ENCODE results near the gene BCKDHB.

Gene BCKDHB

DNA sequence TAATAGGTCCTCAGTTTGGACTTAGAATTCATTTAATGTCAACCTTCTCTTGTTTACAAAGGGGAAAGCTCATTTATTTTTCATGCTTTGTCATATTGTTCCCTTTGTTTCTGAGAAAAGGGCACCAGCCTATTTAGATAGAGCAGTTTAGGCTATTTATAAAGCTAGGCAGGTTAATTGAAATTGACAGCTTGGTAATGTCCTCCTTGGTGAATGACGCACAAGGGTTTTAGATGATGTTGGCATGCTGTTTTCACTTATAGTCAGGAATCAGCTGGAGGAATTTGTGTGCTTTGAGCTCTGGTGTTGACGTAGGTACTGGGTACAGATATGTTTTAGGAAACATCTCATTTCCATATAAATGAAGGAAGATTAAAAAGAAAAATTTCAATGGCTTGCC, 45.2 kb downstream of the BCKDHB start:
- no peak for DNase-seq (ENCODE audit: low spot score)

DNA sequence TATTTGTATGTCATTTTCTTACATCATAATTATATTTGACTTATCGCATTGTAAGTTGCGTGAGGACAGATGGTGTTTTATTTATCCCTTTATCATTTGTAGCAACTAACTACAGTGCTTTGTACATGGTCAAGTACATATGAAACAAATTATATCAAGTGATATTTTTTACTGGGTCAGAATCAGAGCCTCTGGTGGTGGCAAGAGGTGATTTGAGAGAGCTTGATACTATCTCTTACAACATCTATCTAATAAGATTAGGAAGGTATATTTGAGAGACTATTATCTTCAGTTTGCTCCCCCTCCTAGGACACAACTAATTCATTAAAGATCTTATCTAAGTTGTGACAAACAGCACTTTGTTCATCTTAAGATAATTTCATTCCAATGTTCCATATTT, 47.7 kb downstream of the BCKDHB start:
- no peak for DNase-seq (ENCODE audit: low spot score)

DNA sequence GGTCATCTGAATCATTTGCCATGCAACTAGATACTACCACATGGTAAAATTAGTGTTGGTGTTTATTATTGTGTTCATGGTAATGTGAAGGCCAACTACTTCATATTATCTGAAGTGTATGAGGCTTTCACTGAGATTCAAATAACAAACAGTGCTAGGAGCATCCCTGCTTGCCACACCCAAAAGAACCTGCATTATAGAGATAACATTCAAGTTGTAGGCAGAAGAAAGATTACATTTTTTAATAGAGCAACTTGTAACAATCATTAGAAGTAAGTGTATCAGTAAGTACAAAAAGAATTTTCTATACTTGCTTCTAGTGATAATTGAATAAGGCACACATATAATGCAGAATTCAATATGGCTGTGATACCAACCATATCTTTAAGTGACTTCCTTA, 49.8 kb downstream of the BCKDHB start:
- DNase-seq (ENCODE audit: low spot score) = no peak

DNA sequence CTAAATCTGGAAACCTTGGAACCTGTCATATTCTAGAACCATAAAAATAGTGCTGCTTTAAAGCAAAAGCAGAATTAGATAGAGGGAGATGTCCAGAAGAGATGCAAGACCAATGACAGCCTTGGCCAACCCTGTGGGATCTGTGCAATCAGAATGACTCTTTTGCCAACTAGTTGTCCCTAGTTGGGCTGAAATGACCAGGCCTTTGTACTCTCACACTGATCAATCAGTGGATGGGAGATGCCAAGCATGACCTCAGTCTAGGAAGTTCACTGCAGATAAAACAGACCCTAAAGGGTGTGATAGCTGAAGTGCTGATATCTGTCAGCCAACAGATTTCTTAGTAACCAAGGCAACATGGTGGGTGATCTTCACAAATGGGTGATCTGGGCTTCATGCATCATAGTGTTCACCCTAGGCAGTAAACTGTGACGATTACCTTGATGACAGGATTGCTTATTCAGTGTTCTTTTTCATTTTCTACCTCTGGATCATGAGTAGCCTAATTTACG, 52.1 kb downstream of the BCKDHB start:
- DNase-seq (ENCODE audit: low spot score) = no peak

DNA sequence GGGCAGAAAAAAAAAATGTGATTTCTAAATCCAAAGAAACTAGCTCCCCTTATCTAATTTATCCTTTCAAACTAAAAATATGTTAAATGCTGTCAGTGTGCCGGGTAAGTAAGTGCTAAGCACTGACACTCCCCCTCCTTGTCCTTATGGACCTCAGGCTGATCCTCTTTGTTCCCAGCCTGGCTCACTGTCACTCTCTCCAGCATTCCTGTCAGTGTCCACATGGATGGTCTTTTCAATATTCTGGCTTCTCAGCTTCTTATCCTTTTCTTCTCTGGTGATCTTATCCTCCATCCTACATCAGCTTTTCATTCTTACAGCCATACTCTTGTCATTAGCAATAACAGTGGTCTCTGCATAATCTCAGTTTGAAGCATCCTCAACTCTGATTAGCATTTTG, 55.0 kb downstream of the BCKDHB start:
- peak; percentile 48 for DNase-seq (ENCODE audit: low spot score)

DNA sequence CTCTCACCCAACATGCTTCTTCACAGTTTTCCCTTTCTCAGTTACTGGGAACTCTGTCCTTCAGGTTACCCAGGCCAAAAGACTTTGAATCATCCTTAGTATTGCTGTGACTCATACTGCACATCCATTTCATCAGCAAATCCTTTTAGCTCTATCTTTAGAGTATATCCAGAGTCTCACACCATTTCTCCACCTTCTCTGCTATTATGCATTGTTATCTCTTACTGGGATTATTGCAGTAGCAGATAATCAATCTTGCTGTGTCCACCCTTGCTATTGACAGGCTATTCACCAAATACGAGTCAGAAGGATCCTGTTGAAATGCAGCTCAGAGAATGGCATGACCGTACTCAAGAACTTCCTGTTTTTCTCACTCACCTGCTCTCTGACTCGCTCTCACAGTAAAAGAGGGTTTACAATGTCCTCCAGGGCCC, 57.3 kb downstream of the BCKDHB start:
- DNase-seq (ENCODE audit: low spot score) = no peak

DNA sequence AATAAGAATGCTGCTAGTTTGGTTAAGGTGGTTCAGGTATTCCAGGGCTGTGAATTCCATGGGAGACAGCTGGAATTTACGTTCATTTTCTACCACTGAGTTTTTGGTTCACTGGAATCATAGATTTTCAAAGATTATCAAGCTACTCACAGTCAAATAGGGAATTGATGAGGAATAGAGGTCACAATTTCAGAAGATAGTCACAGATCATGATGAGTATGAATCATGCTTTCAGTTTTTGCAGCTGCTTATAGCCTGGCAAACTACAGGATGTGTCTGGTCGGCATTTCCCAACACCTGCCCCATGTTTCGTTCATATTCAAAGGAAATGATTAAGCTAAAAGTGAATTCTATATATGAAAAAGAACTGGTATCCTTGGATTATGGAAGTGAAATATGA, 58.7 kb downstream of the BCKDHB start:
- no peak for DNase-seq (ENCODE audit: low spot score)

DNA sequence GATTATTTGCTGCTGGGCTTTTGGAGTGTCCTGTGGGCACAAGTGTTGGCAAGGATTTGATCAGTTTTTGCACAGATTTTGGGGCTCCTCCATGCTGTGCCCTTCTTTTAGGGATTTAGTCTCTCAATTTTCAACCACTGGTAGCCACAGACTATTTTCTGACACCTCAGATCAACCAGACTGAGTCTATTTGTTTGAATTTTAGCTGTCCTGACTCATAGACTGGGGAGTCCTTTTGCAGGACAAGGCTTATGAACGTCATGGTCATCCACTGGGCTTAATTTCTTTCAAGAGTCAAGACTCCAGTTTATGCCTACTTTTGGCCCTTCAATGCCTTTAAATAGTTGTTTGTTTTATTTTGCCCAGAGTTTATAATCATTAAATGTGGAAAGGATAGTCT, 59.3 kb downstream of the BCKDHB start:
- DNase-seq (ENCODE audit: low spot score) = no peak

DNA sequence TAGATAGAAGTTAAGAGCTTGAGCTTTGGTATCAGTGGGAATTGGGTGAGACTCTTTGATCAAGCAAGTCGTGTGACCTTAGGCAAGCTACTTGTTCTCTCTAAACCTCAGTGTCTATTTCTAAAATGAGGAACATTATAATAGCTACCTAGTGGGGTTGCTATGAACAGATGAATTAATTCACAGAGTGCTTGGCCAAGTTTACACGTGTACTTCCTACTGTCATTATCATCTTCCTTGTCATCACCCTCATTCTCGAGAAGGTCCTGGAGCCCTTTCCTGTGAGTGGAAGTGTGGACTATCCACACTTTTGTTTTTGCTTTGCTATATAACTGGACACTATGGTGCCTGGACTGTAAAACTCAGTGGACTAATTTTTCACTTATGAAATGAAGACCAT, 64.0 kb downstream of the BCKDHB start:
- DNase-seq (ENCODE audit: low spot score) = no peak

DNA sequence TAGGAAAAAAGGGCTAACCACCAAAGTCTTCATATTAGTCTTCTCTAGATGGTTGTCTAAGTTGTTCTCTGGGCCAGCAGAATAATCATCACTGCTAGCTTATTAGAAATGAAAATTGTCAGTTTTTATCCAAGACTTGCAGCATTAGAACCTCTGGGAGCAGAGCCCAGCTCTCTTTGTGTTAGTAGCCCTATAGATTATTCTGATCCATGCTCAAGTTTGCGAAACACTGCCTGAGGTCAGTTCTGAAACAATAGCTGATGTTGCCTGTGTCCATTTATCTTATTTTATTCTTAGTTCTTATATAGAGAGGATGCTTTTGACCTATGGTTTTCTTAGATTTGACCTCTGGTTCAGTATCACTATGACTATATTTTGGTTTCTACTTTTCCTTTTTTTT, 66.9 kb downstream of the BCKDHB start:
- no peak for DNase-seq (ENCODE audit: low spot score)

DNA sequence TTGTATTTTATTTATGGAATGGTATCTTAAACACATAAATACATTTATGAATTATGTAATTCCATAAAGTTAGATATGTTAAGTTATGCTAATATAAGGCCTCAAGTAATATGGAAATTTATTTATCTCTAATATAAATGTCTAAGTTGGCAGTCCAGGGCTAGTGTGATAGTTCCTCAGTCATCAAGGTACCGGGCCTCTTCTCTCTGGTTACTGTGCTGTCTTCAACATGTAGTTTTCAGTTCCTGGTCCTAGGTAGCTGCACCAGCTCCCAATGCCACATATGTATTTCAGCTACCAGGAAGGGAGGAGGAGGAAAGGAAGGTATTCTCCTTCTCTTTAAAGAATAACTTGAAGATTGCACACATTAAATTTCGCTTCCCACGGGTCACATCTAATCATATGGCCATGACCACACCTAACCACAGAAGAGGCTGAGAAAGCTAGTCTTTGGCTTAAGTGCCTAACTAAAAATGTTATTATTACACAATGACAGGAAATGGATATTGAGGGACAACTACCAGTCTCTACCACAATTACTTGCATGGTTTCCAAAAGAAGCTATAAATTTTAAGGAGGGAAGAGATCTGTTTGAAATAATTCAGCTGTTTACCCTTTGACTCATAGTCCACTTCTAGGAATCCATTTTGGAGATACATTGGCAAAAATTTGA, 68.6 kb downstream of the BCKDHB start:
- no peak for DNase-seq (ENCODE audit: low spot score)

DNA sequence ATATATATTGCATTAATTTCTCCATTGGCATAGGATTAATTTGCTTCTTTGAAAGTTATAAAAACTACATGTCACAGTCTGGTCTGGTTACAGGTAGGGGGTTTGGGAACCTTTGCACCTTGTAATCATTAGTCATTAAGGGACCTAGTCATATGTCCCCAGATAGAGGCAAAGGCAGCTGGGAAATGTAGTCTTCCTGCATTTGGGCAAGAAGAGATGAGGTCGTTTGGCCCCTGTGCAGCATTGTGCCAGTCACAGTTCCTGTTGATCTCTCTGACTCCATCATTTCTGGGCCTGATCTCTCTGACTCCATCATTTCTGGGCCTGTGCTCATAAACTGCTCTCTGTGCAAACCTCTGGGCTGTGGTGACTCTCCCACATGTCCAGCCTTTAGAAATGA, 73.2 kb downstream of the BCKDHB start:
- DNase-seq (ENCODE audit: low spot score) = no peak

DNA sequence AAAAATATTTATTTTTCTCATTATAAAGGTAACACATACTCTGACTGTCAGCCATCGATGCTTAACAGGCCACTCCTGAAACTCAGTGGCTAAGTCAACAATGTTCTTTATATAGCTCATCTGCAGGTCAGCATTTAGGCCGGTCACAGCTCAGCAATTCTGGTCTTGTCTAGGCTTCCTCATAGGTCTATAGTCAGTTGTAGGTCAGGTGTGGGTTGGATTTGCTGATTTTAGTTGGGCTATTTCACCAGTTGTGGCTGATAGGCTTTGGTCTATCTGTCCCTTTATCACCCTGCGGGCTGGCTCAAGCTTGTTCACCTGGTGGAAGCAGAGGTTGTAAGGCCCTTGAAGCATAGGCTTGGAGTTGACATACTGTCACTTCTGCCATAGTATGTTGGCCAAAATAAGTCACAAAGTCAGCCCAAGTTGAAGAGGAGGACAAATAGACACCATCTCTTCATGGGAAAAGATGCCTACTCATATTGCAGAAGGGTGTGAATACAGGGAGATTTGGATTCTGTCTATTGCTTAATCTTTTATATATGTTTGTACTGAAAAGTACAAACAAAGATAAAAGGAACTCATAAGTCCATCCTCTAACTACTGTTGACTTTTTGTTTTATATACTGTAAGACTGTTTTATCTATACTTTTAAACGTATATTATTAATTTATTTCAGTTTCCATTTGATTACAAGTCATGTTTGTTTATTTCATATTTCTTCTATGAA, 75.0 kb downstream of the BCKDHB start:
- DNase-seq (ENCODE audit: low spot score) = no peak

DNA sequence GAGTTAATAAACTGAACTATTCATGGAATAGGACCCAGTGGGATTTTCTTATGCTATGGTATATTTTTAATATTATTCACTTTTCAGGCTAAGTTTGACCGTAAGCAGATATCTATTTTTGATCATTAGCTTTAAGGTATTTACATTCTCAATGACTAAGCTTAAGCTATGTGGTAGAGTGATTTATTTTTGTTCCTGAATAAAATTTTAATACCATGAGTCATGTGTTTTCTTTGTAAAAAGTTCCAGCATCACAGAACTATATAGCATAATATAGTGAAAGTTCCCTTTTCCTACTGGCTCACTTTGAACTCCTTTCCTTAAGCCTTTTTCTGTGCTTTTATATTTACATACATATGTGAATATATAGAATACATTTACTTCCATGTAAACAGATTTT, 75.8 kb downstream of the BCKDHB start:
- no peak for DNase-seq (ENCODE audit: low spot score)

DNA sequence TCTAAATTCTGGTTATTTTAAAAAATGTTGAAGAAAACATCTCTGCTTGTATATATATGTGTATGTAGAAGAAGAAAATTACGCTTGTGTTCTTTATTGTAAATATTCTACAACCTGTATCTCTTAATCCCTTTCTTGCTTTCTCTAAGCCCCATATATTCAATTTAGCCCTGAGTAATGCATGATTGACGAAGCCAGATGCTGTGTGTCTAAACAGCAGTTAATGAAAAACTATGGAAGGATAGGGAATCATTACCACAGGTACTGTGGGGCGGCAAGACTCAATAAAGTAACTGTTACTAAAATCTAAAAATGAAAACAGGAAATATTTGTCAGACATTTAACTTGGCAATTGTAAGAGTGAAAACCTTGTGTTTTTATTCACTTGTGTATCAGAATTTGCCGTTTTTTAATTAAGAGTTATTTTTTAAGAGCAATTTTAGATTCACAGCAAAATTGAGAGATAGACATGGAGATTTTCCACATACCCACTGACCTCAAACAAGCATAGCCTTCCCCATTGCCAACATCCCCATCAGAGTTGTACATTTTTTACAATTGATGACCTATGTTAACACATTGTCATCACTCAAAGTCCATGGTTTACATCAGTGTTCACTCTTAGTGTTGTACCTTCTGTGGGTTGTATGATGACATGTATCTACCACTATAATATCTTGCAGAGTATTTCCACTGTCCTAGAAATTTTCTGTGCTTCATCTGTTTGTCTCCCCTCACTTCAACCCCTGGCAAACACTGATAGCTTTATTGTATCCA, 76.7 kb downstream of the BCKDHB start:
- DNase-seq (ENCODE audit: low spot score) = no peak

DNA sequence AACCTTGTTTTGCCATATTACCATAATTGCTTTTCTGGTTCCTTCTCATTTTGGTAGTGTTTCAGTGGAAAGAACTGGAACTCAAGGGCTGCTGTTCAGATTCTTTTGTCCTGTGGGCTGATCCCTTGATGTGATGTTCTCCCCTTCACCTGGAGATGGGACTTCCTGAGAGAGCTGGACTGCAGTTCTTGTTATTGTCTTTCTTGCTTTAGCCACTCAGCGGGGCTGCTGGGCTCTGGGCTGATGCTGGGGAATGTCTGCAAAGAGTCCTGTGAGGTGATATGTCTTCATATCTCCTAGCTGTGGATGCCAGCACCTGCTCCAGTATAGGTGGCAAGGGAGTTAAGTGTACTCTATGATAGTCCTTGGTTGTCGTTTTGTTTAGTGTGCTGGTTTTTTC, 79.0 kb downstream of the BCKDHB start:
- no peak for DNase-seq (ENCODE audit: low spot score)

DNA sequence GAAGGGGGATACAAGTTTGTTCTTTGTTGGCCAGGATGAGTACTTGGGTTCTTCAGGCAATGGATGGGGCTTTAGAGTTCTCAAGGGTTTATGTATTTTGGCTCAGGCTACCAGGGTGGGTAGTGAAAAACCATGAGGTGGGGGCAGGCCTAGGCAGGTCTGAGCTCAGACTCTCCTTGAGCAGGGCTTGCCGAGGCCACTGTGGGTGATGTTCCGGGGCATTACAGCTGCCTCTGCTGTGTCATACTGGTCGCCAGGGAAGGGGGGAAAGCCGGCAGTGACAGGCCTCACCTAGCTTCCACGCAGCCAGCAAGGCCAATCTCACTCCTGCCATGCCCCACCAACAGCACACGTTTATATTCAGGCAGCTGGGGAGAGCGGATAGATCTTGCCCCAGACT, 79.6 kb downstream of the BCKDHB start:
- DNase-seq (ENCODE audit: low spot score) = no peak

DNA sequence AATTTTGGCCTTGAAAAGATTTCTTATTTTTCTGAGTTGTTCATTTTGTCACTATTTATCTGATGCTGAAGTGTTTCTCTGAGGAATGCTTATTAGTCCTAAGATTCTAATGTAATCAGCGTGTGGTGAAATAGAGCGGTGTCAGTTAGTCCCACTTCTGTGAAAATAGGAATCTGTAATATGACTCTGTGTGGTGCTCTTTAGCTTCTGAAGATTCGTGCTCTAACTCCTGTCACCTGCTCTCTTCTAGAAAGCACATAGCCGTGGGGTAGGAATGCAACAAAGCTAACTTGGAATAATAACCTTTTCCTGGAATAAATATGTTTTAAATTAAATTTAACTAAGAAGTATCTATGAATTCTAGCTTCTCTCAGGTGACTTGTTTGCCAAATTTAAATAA, 90.4 kb downstream of the BCKDHB start:
- DNase-seq (ENCODE audit: low spot score) = no peak

DNA sequence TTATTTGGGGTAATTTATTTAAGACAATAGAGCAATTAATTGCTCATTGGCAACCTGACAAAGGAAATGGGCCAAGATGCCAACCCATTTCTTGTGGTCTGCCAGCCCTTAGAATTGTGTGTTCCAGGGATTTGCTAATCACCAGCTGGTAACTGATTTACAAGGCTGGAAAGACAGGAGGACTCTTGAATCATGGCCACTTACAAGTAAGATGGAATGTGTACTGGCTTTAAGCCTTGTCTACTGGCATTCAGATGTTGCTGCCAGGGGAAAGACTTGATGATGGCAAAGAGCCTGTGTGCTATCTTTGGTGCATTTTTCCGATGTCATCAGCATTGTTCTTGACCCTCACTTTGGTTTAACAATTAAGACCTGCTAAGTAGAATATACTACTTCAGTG, 91.0 kb downstream of the BCKDHB start:
- DNase-seq (ENCODE audit: low spot score) = no peak

DNA sequence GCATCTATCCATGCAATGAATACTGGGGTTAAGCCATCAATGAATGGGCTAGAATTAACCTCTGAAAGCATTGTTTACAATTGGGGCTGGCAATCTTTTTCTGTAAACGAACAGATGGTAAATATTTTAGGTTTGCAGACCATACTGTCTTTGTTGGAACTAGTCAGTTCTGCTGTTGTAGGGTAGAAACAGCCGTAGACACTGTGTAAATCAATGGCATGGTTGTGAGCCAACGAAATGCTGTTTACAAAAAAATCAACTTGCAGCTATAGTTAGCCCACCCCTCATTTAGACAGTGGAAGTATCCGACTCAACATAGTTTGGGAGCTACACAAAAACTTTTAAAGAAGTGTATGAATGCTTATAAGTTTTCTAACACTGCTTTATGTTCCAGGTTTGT, 91.5 kb downstream of the BCKDHB start:
- DNase-seq (ENCODE audit: low spot score) = no peak

DNA sequence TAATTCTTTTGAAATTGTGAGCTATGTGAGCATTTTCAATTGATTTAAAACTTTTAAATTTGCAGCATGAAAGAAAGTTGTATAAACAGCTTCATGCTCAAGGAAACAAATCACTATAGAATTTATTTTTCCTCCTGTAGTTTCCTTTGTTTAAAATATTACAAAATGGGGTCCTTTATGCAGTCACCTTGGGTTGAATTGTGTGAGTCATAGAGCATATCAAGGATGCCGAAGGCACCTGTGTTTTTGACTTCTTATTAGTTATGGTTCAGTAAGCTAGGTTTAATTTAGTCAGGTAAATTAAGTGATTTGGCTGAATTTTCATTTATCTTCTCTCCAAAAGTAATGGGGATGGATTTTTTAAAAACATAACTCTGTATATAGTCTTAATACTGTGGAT, 96.8 kb downstream of the BCKDHB start:
- DNase-seq (ENCODE audit: low spot score) = no peak

DNA sequence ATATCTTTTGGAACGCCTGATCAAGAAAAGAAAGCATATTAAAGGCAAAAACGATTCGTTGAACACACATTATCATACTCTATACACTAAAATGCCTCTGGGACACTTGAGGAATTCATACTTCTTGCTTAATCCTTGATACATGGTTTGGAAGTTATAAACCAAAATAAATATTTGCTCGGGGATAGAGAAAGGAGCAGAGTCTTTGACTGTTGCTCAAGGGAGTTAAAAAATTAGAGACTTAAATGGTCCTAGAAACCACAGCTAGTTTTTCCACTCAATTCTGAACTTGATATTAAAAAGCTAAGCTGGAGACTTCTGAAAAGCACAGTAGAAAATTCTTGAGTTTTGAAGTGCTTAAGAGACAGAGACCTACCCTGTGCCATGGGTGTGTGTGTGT, 98.9 kb downstream of the BCKDHB start:
- DNase-seq (ENCODE audit: low spot score) = no peak

DNA sequence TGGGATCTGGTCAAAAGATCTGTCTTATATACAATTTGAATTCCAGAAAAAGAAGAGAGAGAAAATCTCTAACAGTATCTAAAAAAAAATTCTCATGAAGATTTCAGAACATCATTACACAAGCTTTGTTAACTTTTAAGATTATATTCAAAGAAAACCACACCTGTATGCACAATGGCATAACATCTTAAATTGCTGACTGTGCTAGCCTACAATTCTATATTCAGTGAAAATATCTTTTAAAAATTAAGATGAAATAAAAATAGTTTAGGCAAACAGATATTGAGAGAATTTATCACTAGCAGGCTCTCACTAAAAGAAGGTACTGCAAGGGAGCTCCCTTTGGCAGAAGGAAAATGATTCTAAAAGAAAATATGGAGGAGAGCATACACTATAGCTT, 100.3 kb downstream of the BCKDHB start:
- DNase-seq (ENCODE audit: low spot score) = no peak
